Neural crest cell (in vitro differentiated cells): ENCODE data around the gene APBB2. TPM values are rescaled to one million over a fixed set of nuclear protein-coding genes. Genes with fewer than 3 reads are reported as not detected.

Experiments
- DNase-seq: peaks from one replicate; pipeline ENCODE4 v3.0.0; 2021; ENCODE audit warnings: low read depth, mixed read lengths, low spot score
- H3K27ac Mint-ChIP-seq: one replicate; pipeline ENCODE4 v1.8.0; 2021; ENCODE audit warnings: mild to moderate bottlenecking, mixed read lengths; ENCODE audit not compliant: unreplicated experiment
- H3K27me3 Mint-ChIP-seq: 2 replicates; pipeline ENCODE4 v1.8.0; 2021; ENCODE audit warnings: low read depth, mild to moderate bottlenecking, mixed read lengths
- H3K36me3 Mint-ChIP-seq: 2 replicates; pipeline ENCODE4 v1.8.0; 2021; ENCODE audit warnings: low read depth, mild to moderate bottlenecking, mixed read lengths
- H3K4me1 Mint-ChIP-seq: 2 replicates; pipeline ENCODE4 v1.8.0; 2021; ENCODE audit warnings: mixed read lengths
- H3K4me3 Mint-ChIP-seq: one replicate; pipeline ENCODE4 v1.8.0; 2021; ENCODE audit warnings: mild to moderate bottlenecking, mixed read lengths
- H3K9me3 Mint-ChIP-seq: 2 replicates; pipeline ENCODE4 v1.8.0; 2021; ENCODE audit warnings: mixed read lengths
- total RNA-seq: library from RNA; stranded (reverse); gene quantifications from 2 replicates; pipeline ENCODE4 v1.2.1, GENCODE V29; 2021
- TF ChIP-seq, protein P1 (sequence below): fragments of 200-600 bp; sonication (generic); conservative IDR thresholded peaks from 2 replicates; pipeline ENCODE4 v1.5.0; 2021; ENCODE audit warnings: antibody characterized with exemption, mild to moderate bottlenecking

APBB2 gene
- total RNA-seq, 1 donor from 2014 or later, result 68.5 TPM

GRCh38 chr4:41022116-41022515 lies 192.2 kb downstream of the APBB2 start:
- TF ChIP-seq, protein P1, sequence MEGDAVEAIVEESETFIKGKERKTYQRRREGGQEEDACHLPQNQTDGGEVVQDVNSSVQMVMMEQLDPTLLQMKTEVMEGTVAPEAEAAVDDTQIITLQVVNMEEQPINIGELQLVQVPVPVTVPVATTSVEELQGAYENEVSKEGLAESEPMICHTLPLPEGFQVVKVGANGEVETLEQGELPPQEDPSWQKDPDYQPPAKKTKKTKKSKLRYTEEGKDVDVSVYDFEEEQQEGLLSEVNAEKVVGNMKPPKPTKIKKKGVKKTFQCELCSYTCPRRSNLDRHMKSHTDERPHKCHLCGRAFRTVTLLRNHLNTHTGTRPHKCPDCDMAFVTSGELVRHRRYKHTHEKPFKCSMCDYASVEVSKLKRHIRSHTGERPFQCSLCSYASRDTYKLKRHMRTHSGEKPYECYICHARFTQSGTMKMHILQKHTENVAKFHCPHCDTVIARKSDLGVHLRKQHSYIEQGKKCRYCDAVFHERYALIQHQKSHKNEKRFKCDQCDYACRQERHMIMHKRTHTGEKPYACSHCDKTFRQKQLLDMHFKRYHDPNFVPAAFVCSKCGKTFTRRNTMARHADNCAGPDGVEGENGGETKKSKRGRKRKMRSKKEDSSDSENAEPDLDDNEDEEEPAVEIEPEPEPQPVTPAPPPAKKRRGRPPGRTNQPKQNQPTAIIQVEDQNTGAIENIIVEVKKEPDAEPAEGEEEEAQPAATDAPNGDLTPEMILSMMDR, result no peak
- DNase-seq, result no peak
- no peak overlapping the region for H3K27ac Mint-ChIP-seq
- no peaks in the 10 kb centered on the region for H3K27me3 Mint-ChIP-seq
- no peak overlapping the region for H3K4me3 Mint-ChIP-seq
- H3K9me3 Mint-ChIP-seq, result peaks cover 23% of the 10 kb centered on the region
- peaks cover 32% of the 10 kb centered on the region for H3K36me3 Mint-ChIP-seq
- no peaks in the 10 kb centered on the region for H3K4me1 Mint-ChIP-seq

- H3K27me3 Mint-ChIP-seq, result no peaks in the 10 kb centered on the region
- H3K36me3 Mint-ChIP-seq, result peaks cover 3% of the 10 kb centered on the region
- no peak overlapping the region for H3K27ac Mint-ChIP-seq
- no peak for DNase-seq
- H3K4me1 Mint-ChIP-seq, result peaks cover 8% of the 10 kb centered on the region
- H3K4me3 Mint-ChIP-seq, result no peak overlapping the region
- H3K9me3 Mint-ChIP-seq, result no peaks in the 10 kb centered on the region
- TF ChIP-seq, protein P1, result no peak
Measured at GRCh38 chr4:41015016-41015675, 199.2 kb downstream of the APBB2 start.

- peaks cover 3% of the 10 kb centered on the region for H3K36me3 Mint-ChIP-seq
- H3K4me1 Mint-ChIP-seq, result peaks cover 11% of the 10 kb centered on the region
- no peak overlapping the region for H3K27ac Mint-ChIP-seq
- H3K27me3 Mint-ChIP-seq, result no peaks in the 10 kb centered on the region
- DNase-seq, result no peak
- TF ChIP-seq, protein P1, result no peak
- no peaks in the 10 kb centered on the region for H3K9me3 Mint-ChIP-seq
- no peak overlapping the region for H3K4me3 Mint-ChIP-seq
Measured at GRCh38 chr4:41014158-41014557, 200.2 kb downstream of the APBB2 start.

GRCh38 chr4:41013746-41014145 lies 200.6 kb downstream of the APBB2 start:
- TF ChIP-seq, protein P1, result no peak
- H3K27me3 Mint-ChIP-seq, result no peaks in the 10 kb centered on the region
- no peak for DNase-seq
- H3K36me3 Mint-ChIP-seq, result peaks cover 3% of the 10 kb centered on the region
- no peak overlapping the region for H3K4me3 Mint-ChIP-seq
- H3K27ac Mint-ChIP-seq, result no peak overlapping the region
- H3K4me1 Mint-ChIP-seq, result peaks cover 15% of the 10 kb centered on the region
- H3K9me3 Mint-ChIP-seq, result no peaks in the 10 kb centered on the region

DNA sequence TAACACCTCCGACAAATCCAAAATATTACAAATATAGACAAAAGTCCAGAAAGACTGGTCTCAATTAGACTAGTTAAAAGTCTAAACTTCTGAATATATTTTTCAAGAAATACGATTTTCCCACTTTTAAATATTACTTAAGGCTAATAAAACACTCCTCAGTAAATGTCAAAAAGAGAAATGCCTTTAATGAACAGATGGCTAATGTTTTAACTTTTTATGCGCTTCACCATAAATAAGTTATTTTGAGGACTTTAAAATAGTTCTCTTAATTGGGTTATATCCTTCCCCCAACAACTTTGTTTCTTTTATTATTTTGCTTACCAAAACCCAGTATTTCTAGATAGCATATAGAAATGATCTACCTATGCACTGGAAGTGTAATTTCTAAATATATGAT lies 201.4 kb downstream of the APBB2 start:
- H3K4me3 Mint-ChIP-seq, result no peak overlapping the region
- no peaks in the 10 kb centered on the region for H3K9me3 Mint-ChIP-seq
- H3K27me3 Mint-ChIP-seq, result no peaks in the 10 kb centered on the region
- peaks cover 16% of the 10 kb centered on the region for H3K4me1 Mint-ChIP-seq
- H3K36me3 Mint-ChIP-seq, result peaks cover 3% of the 10 kb centered on the region
- no peak overlapping the region for H3K27ac Mint-ChIP-seq
- DNase-seq, result no peak
- TF ChIP-seq, protein P1, result no peak
